GM20000 (cell line): ENCODE results near the gene LIPF.

Experiments used
- DNase-seq: peaks from one replicate; pipeline ENCODE4 v3.0.0; 2012; ENCODE audit warnings: low spot score
- TF ChIP-seq, protein P1 (sequence below): IDR thresholded peaks from 2 replicates; pipeline ENCODE4 v1.5.1; 2012; ENCODE audit warnings: mild to moderate bottlenecking, control low read depth; ENCODE audit errors: extremely low read depth, missing control alignments

The LIPF gene, protein sequence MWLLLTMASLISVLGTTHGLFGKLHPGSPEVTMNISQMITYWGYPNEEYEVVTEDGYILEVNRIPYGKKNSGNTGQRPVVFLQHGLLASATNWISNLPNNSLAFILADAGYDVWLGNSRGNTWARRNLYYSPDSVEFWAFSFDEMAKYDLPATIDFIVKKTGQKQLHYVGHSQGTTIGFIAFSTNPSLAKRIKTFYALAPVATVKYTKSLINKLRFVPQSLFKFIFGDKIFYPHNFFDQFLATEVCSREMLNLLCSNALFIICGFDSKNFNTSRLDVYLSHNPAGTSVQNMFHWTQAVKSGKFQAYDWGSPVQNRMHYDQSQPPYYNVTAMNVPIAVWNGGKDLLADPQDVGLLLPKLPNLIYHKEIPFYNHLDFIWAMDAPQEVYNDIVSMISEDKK

DNA sequence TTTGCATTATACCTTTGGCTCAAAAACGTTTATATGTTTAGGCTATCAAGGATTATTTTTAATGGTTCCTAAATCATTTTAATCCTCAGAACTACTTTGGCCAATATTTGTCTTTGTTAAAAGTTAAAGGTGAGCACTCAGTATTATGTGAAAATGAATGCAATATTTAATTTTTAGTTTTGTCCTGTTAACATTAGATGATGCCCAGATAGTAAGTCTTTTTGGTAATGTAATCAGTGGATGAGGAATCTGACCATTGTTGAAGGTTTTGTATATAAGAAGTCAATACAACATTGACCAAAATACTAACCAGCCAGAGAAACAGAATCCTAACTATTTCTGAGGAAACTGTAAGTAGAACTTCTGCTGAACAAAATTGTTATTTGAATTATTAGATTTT lies at the start of gene LIPF:
Gene LIPF, plus strand, starts transcription at position 301 of the 400 bp plus-strand sequence. CDS start 2,856 bp downstream, outside the sequence.
- TF ChIP-seq, protein P1, sequence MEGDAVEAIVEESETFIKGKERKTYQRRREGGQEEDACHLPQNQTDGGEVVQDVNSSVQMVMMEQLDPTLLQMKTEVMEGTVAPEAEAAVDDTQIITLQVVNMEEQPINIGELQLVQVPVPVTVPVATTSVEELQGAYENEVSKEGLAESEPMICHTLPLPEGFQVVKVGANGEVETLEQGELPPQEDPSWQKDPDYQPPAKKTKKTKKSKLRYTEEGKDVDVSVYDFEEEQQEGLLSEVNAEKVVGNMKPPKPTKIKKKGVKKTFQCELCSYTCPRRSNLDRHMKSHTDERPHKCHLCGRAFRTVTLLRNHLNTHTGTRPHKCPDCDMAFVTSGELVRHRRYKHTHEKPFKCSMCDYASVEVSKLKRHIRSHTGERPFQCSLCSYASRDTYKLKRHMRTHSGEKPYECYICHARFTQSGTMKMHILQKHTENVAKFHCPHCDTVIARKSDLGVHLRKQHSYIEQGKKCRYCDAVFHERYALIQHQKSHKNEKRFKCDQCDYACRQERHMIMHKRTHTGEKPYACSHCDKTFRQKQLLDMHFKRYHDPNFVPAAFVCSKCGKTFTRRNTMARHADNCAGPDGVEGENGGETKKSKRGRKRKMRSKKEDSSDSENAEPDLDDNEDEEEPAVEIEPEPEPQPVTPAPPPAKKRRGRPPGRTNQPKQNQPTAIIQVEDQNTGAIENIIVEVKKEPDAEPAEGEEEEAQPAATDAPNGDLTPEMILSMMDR: no peak
- no peak for DNase-seq

DNA sequence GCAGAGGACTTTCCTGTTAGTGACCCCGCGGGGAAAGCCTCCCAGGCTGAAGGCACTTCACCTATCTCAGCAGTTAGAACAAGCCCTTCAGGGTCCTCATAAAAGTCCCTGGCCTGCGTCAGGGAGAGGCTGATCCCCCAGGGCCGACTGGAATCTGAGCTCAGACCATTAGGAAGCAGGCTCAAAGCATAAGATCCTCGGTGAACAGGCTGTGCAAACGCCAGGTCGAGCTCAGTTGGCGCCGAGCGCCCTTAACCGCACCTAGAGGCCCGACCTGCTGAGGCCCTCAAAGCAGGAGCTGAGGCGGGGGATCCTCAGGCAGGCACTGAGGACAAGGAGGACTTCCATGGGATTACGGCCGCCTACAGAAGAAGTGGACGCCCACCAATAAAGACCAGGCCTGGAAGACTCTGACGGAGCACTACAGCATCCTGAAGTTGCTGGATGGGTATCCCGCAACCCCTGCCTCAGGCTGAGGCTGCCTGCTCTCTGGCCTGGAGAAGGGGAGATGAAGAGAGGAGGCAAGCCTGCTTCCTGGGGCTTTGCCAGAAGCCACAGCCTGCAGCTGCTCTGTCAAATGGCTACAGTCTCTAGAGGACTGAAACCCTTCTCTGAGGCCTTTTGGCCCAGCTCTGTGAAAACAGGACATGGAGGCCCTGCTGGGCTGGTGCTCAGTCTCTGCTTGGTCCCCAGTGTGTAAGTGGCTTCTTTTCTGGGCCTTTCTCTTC lies 47.8 kb upstream of the LIPF start:
- no peak for DNase-seq
- TF ChIP-seq, protein P1: no peak

DNA sequence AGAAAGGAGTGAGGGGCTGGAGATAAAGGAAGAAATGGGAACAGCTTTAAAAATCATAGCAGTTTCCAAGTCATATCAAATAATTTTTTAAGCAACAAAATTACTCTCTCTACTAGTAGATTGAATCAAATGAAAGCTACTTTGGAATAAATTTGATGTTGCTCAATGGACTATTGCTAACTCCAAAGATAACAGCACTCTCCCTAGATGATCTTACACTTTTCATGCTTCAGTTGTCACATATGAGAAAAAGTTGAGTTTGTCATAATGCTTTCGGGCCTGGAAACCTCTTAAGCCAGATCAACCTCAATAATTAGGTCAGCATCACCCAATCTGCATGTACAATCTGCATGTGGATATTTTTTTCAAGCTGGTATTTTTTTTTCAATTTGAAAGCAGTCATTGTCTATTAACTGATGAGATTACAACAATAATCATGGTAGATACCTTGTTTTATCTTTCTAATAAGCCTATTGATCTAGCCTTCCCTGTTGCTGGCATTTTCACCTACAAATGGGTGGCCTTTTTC lies 46.4 kb upstream of the LIPF start:
- TF ChIP-seq, protein P1: no peak
- no peak for DNase-seq

DNA sequence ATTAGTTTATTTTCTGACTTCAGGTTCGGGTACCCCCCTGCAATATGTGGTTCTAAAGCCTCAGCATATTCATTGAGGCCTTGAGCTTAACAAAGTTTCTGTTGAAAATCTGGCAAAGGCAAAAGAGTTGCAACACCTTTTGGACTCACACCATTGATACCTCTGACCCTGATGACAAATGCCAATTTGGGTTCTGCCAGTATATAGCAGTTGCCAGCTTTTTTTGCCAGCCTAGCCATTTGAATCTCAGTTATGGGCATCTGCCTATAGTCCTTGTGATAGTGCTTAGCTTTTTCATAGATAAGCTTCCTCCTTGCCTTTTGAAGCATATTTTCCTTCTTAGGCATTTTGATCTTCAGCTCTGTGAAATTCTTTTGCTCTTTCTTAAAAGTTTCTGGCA lies 45.7 kb upstream of the LIPF start:
- TF ChIP-seq, protein P1: no peak

DNA sequence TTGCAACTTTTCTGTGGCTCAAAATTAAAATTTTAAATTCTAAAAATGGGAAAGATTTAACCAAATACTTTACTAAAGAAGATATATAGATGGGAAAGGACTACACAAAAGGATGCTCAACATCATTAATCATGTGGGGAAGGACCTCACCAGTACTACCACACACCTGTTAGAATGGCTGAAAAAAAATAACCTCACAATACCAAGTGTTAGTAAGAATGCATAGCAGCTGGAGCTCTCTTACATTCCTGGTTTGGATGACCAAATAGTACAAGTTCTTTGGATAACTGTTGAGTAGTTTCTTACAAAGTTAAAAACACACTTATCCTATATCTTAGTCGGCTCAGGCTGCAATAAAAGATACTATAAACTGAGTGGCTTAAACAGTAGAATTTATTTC lies 43.8 kb upstream of the LIPF start:
- TF ChIP-seq, protein P1: no peak
- DNase-seq: no peak

More for the DNA sequence above, 45.7 kb upstream of the LIPF start:
- DNase-seq: no peak

DNA sequence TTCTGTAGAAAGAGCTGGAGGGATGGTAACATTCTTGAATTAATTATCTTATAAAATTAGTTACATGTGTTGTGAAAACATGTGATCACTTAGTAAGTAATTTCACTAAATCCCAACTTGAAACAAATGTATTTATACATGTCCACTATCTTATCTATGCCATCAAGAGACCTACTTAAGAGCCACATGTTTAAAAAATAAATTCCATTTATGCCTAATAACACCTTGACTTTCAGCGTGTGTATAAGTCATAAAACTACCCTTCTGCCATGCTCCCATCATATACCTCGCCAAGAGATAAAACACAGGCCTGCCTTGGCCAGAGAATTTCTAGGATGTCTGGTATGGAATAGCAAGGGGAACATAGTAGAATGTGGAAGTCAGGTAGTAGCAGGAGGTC lies 40.4 kb upstream of the LIPF start:
- no peak for DNase-seq
- TF ChIP-seq, protein P1: no peak

DNA sequence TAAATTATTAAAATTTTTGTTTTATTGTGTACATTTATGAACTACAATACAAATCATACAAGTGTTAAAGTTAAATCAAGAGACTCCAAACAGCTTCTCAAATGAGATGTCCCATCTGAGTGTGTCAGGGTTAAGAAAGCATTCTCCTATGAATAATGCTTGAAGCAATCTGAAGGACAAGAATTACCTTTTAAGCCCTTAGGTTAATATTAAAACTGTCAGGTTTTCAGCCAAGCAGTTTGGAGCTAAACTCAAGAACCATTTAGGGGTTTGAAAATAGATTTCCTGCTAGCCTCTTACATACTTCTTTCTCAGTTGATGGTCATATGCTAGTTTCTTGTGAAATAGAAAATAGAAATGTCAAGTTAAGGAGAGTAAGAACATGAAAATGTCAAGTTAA lies 39.4 kb upstream of the LIPF start:
- DNase-seq: no peak
- TF ChIP-seq, protein P1: no peak
